ENCODE data around the gene PRR23A. TPM values are rescaled to one million over a fixed set of nuclear protein-coding genes. Genes with fewer than 3 reads are reported as not detected.
"Not testable (repeated sequence)": the region's sequence is repeated elsewhere in the genome, so short reads cannot be mapped to it uniquely, and the experiment has no call there.

PRR23A gene
- total and polyA plus RNA-seq, 4 donors, result not detected

- Histone ChIP-seq H3K27ac (ENCODE audit: low read depth in 1 of 2, low read length in 1 of 2) (no peak overlapping the region), H3K9me3 (ENCODE audit: control insufficient read depth in 4 of 4, insufficient read depth in 3 of 4, low read length in 3 of 4) (peaks cover 0 to 21% (median 2%) of the 10 kb centered on the region in 4 donors), H3K4me3 (no peak overlapping the region), H3K9ac (ENCODE audit: insufficient read depth in 1 of 2, low read length in 2 of 2) (no peak overlapping the region), H3K27me3 (ENCODE audit: control insufficient read depth in 3 of 3, insufficient read depth in 3 of 3, low read length in 2 of 3) (no peaks in the 10 kb centered on the region), H3K36me3 (ENCODE audit: control insufficient read depth in 4 of 4, insufficient read depth in 4 of 4, low read length in 4 of 4) (no peaks in the 10 kb centered on the region), H3K4me1 (ENCODE audit: control insufficient read depth in 5 of 5, insufficient read depth in 5 of 5, low read length in 5 of 5) (no peaks in the 10 kb centered on the region)
- TF ChIP-seq, protein P1, sequence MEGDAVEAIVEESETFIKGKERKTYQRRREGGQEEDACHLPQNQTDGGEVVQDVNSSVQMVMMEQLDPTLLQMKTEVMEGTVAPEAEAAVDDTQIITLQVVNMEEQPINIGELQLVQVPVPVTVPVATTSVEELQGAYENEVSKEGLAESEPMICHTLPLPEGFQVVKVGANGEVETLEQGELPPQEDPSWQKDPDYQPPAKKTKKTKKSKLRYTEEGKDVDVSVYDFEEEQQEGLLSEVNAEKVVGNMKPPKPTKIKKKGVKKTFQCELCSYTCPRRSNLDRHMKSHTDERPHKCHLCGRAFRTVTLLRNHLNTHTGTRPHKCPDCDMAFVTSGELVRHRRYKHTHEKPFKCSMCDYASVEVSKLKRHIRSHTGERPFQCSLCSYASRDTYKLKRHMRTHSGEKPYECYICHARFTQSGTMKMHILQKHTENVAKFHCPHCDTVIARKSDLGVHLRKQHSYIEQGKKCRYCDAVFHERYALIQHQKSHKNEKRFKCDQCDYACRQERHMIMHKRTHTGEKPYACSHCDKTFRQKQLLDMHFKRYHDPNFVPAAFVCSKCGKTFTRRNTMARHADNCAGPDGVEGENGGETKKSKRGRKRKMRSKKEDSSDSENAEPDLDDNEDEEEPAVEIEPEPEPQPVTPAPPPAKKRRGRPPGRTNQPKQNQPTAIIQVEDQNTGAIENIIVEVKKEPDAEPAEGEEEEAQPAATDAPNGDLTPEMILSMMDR (IDR thresholded peaks at IDR 0.05; ENCODE audit: control extremely low read depth, extremely low read depth), result no peak
- DNase-seq (no peak), ATAC-seq (ENCODE audit: insufficient read depth, low FRiP score) (no peak)
- 70 to 79% methylated on average over 49 to 50 of the region's 50 CpGs for WGBS, 2 donors
Measured at GRCh38 chr3:139043554-139044365, 37.7 kb upstream of the PRR23A start.

GRCh38 chr3:139037478-139037877 is 31.4 kb upstream of the PRR23A start:
- H3K27me3 ChIP-seq (ENCODE audit: control insufficient read depth in 3 of 3, insufficient read depth in 3 of 3, low read length in 2 of 3), result no peaks in the 10 kb centered on the region
- TF ChIP-seq, protein P1 (IDR thresholded peaks at IDR 0.05; ENCODE audit: control extremely low read depth, extremely low read depth), result no peak
- H3K36me3 ChIP-seq (ENCODE audit: control insufficient read depth in 4 of 4, insufficient read depth in 4 of 4, low read length in 4 of 4), result no peaks in the 10 kb centered on the region
- 83 to 92% methylated on average over 6 of the region's 6 CpGs for WGBS, 2 donors
- no peak overlapping the region for H3K4me3 ChIP-seq
- H3K4me1 ChIP-seq (ENCODE audit: control insufficient read depth in 5 of 5, insufficient read depth in 5 of 5, low read length in 5 of 5), result no peaks in the 10 kb centered on the region
- ATAC-seq (ENCODE audit: insufficient read depth, low FRiP score), result no peak
- peaks cover 0 to 2% (median 0%) of the 10 kb centered on the region in 4 donors for H3K9me3 ChIP-seq (ENCODE audit: control insufficient read depth in 4 of 4, insufficient read depth in 3 of 4, low read length in 3 of 4)
- no peak overlapping the region for H3K27ac ChIP-seq (ENCODE audit: low read depth in 1 of 2, low read length in 1 of 2)
- no peak overlapping the region for H3K9ac ChIP-seq (ENCODE audit: insufficient read depth in 1 of 2, low read length in 2 of 2)
- no peak for DNase-seq

GRCh38 chr3:139032326-139033002 is 26.4 kb upstream of the PRR23A start:
- Histone ChIP-seq H3K9me3 (ENCODE audit: control insufficient read depth in 4 of 4, insufficient read depth in 3 of 4, low read length in 3 of 4) (peaks cover 0 to 4% (median 1%) of the 10 kb centered on the region in 4 donors), H3K27me3 (ENCODE audit: control insufficient read depth in 3 of 3, insufficient read depth in 3 of 3, low read length in 2 of 3) (no peaks in the 10 kb centered on the region), H3K9ac (ENCODE audit: insufficient read depth in 1 of 2, low read length in 2 of 2) (no peak overlapping the region), H3K27ac (ENCODE audit: low read depth in 1 of 2, low read length in 1 of 2) (no peak overlapping the region), H3K36me3 (ENCODE audit: control insufficient read depth in 4 of 4, insufficient read depth in 4 of 4, low read length in 4 of 4) (no peaks in the 10 kb centered on the region), H3K4me1 (ENCODE audit: control insufficient read depth in 5 of 5, insufficient read depth in 5 of 5, low read length in 5 of 5) (no peaks in the 10 kb centered on the region), H3K4me3 (no peak overlapping the region)
- DNase-seq (no peak), ATAC-seq (ENCODE audit: insufficient read depth, low FRiP score) (no peak)
- WGBS, 2 donors, result 78 to 87% methylated on average over 2 of the region's 2 CpGs
- TF ChIP-seq, protein P1 (IDR thresholded peaks at IDR 0.05; ENCODE audit: control extremely low read depth, extremely low read depth), result no peak

DNA sequence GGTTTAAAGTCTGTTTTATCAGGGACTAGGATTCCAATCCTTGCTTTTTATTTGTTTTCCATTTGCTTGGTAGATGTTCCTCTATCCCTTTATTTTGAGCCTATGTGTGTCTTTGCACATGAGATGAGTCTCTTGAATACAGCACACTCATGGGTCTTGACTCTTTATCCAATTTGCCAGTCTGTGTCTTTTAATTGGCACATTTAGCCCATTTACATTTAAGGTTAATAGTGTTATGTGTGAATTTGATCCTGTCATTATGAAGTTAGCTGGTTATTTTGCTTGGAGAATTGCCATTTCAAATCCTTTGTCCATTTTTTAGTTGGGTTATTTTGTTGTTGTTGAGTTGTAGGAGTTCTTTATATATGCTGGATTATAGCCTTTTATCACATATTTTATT is 24.5 kb upstream of the PRR23A start:
- not testable (repeated sequence) for H3K27me3 ChIP-seq (ENCODE audit: control insufficient read depth in 3 of 3, insufficient read depth in 3 of 3, low read length in 2 of 3); H3K27ac ChIP-seq (ENCODE audit: low read depth in 1 of 2, low read length in 1 of 2); H3K4me1 ChIP-seq (ENCODE audit: control insufficient read depth in 5 of 5, insufficient read depth in 5 of 5, low read length in 5 of 5); H3K9ac ChIP-seq (ENCODE audit: insufficient read depth in 1 of 2, low read length in 2 of 2); DNase-seq; H3K4me3 ChIP-seq; H3K36me3 ChIP-seq (ENCODE audit: control insufficient read depth in 4 of 4, insufficient read depth in 4 of 4, low read length in 4 of 4); ATAC-seq (ENCODE audit: insufficient read depth, low FRiP score); H3K9me3 ChIP-seq (ENCODE audit: control insufficient read depth in 4 of 4, insufficient read depth in 3 of 4, low read length in 3 of 4)

Data from lung (tissue), 12 donors.